ENCODE measurements around the gene SPAG17.

- TF ChIP-seq CTCF (IDR thresholded peaks at IDR 0.05) (no peak), EZH2phosphoT487 (IDR thresholded peaks at IDR 0.05) (no peak), EZH2 (IDR thresholded peaks at IDR 0.05) (no peak)
Measured at GRCh38 chr1:117925981-117926380, 259.0 kb downstream of the SPAG17 start.
